ENCODE results near the gene CCDC28B. TPM values are rescaled to one million over a fixed set of nuclear protein-coding genes. Genes with fewer than 3 reads are reported as not detected.
A peak's percentile ranks its signal among the peaks of the same experiment; 100 is the strongest.

The CCDC28B gene
- 18.8 and 26.3 TPM in 2 replicates for polyA plus RNA-seq (2012; rRNA removed)
- 17.7 and 20.0 TPM in 2 replicates for polyA plus RNA-seq (2012; cell fraction: cytosol; rRNA removed)
- 15.6 and 22.9 TPM in 2 replicates for polyA plus RNA-seq (2012; cell fraction: nucleus; rRNA removed)

DNA sequence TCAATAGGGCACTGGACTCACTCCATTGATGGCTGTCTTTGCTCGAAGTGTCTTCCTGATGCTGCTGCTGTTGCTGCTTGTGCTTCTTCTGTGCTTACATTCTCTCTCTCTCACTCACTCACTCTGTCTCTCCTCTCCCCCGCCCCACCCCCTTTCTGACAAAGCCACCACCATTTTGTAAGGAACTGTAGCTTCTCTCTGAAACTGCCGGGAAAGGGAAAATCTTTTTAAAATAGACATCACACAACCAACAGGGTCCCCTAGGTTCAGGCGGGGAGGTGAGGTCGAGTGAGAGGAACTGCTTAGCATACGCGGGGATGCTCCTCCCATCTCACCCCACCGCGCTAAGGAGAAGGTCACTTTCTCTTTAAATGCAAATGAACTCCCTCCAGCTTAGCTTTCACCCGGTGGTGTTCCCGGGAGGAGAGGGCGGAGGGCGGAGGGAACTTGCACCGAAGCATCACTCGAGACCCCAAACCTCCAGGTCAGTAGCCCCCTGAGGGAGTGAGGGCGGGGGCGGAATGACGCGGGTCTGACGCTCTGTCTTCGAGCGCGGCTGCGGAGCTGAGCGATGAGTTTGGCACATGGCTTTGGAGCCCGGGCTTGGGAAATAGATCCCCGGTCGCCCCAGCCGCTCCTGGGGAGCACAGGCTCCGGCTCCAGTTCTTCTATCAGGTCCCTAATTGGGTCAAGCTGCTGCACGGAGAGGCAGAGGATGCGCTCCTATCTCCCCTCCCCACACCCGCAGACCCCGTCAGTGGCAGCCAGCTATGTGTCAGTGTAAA is at the start of gene CCDC28B:
Gene CCDC28B (plus strand): TSS at position 370 of the 785 bp plus-strand sequence. CDS start 1,341 bp downstream, outside the sequence.
- H4K20me1 ChIP-seq (ENCODE audit: insufficient read depth): no peaks in the 10 kb centered on the region
- WGBS (ENCODE audit: low lambda C conversion rate): 0% methylated on average over 13 of the region's 34 CpGs

More for the DNA sequence above, at the start of gene CCDC28B:
- Histone ChIP-seq H2AFZ (ENCODE audit: low read depth) (peak within 1 kb of the TSS; percentile 63), H3F3A (replicated peaks; ENCODE audit: insufficient read depth) (peaks cover 18% of the 10 kb centered on the region), H3K36me3 (replicated peaks in 1 of 2; ENCODE audit: control insufficient read depth in 1 of 2, insufficient read depth in 2 of 2, low read length in 1 of 2) (peaks cover 11 to 32% of the 10 kb centered on the region in 2 experiments), H3K27ac (ENCODE audit: low read depth in 2 of 2, low read length in 1 of 2) (peak within 1 kb of the TSS; percentile 77 to 91), H3K9ac (peak within 1 kb of the TSS; percentile 70), H3K4me1 (ENCODE audit: control insufficient read depth in 1 of 2, insufficient read depth in 2 of 2, low read depth in 1 of 2, low read length in 1 of 2) (peaks cover 22 to 36% of the 10 kb centered on the region in 2 experiments; a peak in 3 of 4 replicates), H3K79me2 (ENCODE audit: insufficient read depth) (no peaks in the 10 kb centered on the region), H3K4me3 (ENCODE audit: low read depth in 2 of 2, low read length in 1 of 2) (peak within 1 kb of the TSS; percentile 69 to 75), H3K9me3 (no peaks in the 10 kb centered on the region), H3K9me2 (no peaks in the 10 kb centered on the region), H3K27me3 (ENCODE audit: insufficient read depth) (no peaks in the 10 kb centered on the region), H3K4me2 (peak within 1 kb of the TSS; percentile 75)
- TF ChIP-seq, protein P1, sequence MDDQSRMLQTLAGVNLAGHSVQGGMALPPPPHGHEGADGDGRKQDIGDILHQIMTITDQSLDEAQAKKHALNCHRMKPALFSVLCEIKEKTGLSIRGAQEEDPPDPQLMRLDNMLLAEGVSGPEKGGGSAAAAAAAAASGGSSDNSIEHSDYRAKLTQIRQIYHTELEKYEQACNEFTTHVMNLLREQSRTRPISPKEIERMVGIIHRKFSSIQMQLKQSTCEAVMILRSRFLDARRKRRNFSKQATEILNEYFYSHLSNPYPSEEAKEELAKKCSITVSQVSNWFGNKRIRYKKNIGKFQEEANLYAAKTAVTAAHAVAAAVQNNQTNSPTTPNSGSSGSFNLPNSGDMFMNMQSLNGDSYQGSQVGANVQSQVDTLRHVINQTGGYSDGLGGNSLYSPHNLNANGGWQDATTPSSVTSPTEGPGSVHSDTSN (IDR thresholded peaks at IDR 0.05): peak; percentile 12; the same call in 1 of the 2 replicates
- TF ChIP-seq, protein P2, sequence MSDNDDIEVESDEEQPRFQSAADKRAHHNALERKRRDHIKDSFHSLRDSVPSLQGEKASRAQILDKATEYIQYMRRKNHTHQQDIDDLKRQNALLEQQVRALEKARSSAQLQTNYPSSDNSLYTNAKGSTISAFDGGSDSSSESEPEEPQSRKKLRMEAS (IDR thresholded peaks at IDR 0.05; ENCODE audit: low read depth): peak; percentile 93
- TF ChIP-seq YY1 (IDR thresholded peaks at IDR 0.05; ENCODE audit: low read depth): peak; percentile 62; the same call in 1 of the 2 replicates
- no peak for TF ChIP-seq FOXJ3 (CRISPR knock-in tag; IDR thresholded peaks at IDR 0.05)
- TF ChIP-seq SIN3A (IDR thresholded peaks at IDR 0.05; ENCODE audit: borderline replicate concordance, low read depth, low read length): no peak
- TF ChIP-seq TEAD4 (IDR thresholded peaks at IDR 0.05; ENCODE audit: borderline replicate concordance, insufficient read depth): no peak
- no peak for TF ChIP-seq TCF12 (IDR thresholded peaks at IDR 0.05)
- peak; percentile 78; the same call in 1 of the 2 replicates for TF ChIP-seq MXI1 (IDR thresholded peaks at IDR 0.05; ENCODE audit: low read depth, low read length)
- peak; percentile 27; the same call in 1 of the 2 replicates for TF ChIP-seq POLR2AphosphoS5 (IDR thresholded peaks at IDR 0.05; ENCODE audit: low read depth, low read length)
- TF ChIP-seq GABPA (IDR thresholded peaks at IDR 0.05; ENCODE audit: low read depth): peak; percentile 13; the same call in 1 of the 2 replicates
- TF ChIP-seq, protein P3, sequence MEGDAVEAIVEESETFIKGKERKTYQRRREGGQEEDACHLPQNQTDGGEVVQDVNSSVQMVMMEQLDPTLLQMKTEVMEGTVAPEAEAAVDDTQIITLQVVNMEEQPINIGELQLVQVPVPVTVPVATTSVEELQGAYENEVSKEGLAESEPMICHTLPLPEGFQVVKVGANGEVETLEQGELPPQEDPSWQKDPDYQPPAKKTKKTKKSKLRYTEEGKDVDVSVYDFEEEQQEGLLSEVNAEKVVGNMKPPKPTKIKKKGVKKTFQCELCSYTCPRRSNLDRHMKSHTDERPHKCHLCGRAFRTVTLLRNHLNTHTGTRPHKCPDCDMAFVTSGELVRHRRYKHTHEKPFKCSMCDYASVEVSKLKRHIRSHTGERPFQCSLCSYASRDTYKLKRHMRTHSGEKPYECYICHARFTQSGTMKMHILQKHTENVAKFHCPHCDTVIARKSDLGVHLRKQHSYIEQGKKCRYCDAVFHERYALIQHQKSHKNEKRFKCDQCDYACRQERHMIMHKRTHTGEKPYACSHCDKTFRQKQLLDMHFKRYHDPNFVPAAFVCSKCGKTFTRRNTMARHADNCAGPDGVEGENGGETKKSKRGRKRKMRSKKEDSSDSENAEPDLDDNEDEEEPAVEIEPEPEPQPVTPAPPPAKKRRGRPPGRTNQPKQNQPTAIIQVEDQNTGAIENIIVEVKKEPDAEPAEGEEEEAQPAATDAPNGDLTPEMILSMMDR (IDR thresholded peaks at IDR 0.05): no peak
- 0 out of 2 replicates have a peak, but pooled peaks have one; percentile 24 for TF ChIP-seq TAF1 (IDR thresholded peaks at IDR 0.05; ENCODE audit: borderline replicate concordance, low read depth, low read length)
- POLR2A ChIA-PET: interaction anchor here (0.8 to 2.2 kb wide), 6 partner anchors 9 to 136 kb away, joined by 3 to 15 read pairs (median 5); partner anchors contain the start of genes DCDC2B, KPNA6, MARCKSL1 and TXLNA
- CTCF ChIA-PET: interaction anchor here (1.3 to 2.1 kb wide), 4 partner anchors 14 to 200 kb away, joined by 3 to 13 read pairs (median 5); partner anchors contain the start of gene FAM167B
- peak; percentile 86 for DNase-seq

Measured in SK-N-SH (cell line).